ENCODE measurements around the gene ABCD1. TPM values are rescaled to one million over a fixed set of nuclear protein-coding genes. Genes with fewer than 3 reads are reported as not detected.

The ABCD1 gene
- polyA plus RNA-seq, 4 donors = 10.1 to 37.3 (median 20.4) TPM

- WGBS, 3 donors = 78 to 88% (median 87%) methylated on average over 19 to 27 of the region's 27 CpGs
- DNase-seq (no peak), FAIRE-seq (no peak)
Observed at GRCh38 chrX:153709726-153710674, 14.7 kb upstream of the ABCD1 start.

GRCh38 chrX:153714256-153714655 lies 10.4 kb upstream of the ABCD1 start:
- FAIRE-seq (no peak), DNase-seq (no peak)
- H3K4me1 ChIP-seq (ENCODE audit: control insufficient read depth in 3 of 3, insufficient read depth in 2 of 3, low read depth in 1 of 3, low read length in 2 of 3) = peaks cover 0 to under 1% (median 0%) of the 10 kb centered on the region in 3 donors
- H3K27me3 ChIP-seq (ENCODE audit: control insufficient read depth in 3 of 3, insufficient read depth in 3 of 3, low read length in 3 of 3) = no peaks in the 10 kb centered on the region
- no peaks in the 10 kb centered on the region for H3K9me3 ChIP-seq (ENCODE audit: control insufficient read depth in 2 of 2, insufficient read depth in 1 of 2, low read depth in 1 of 2, low read length in 1 of 2)
- WGBS, 3 donors = 81 to 89% (median 86%) methylated on average over 3 of the region's 3 CpGs
- H3K27ac ChIP-seq (ENCODE audit: low read depth in 1 of 3, low read length in 2 of 3) = no peak overlapping the region
- peaks cover 0 to 73% (median 3%) of the 10 kb centered on the region in 3 donors for H3K36me3 ChIP-seq (ENCODE audit: control insufficient read depth in 3 of 3, insufficient read depth in 2 of 3, low read depth in 1 of 3, low read length in 3 of 3)
- H3K4me3 ChIP-seq (ENCODE audit: low read depth in 1 of 3, low read length in 3 of 3) = no peak overlapping the region

More at GRCh38 chrX:153709726-153710674, 14.7 kb upstream of the ABCD1 start:
- H3K9me3 ChIP-seq (ENCODE audit: control insufficient read depth in 2 of 2, insufficient read depth in 1 of 2, low read depth in 1 of 2, low read length in 1 of 2) = no peaks in the 10 kb centered on the region
- no peak overlapping the region for H3K4me3 ChIP-seq (ENCODE audit: low read depth in 1 of 3, low read length in 3 of 3)
- H3K36me3 ChIP-seq (ENCODE audit: control insufficient read depth in 3 of 3, insufficient read depth in 2 of 3, low read depth in 1 of 3, low read length in 3 of 3) = peaks cover 0 to 79% (median 3%) of the 10 kb centered on the region in 3 donors
- H3K4me1 ChIP-seq (ENCODE audit: control insufficient read depth in 3 of 3, insufficient read depth in 2 of 3, low read depth in 1 of 3, low read length in 2 of 3) = peaks cover 0 to 10% (median 0%) of the 10 kb centered on the region in 3 donors
- no peak overlapping the region for H3K27ac ChIP-seq (ENCODE audit: low read depth in 1 of 3, low read length in 2 of 3)
- no peaks in the 10 kb centered on the region for H3K27me3 ChIP-seq (ENCODE audit: control insufficient read depth in 3 of 3, insufficient read depth in 3 of 3, low read length in 3 of 3)

GRCh38 chrX:153717445-153717844 lies 7.2 kb upstream of the ABCD1 start:
- Histone ChIP-seq H3K9me3 (ENCODE audit: control insufficient read depth in 2 of 2, insufficient read depth in 1 of 2, low read depth in 1 of 2, low read length in 1 of 2) (no peaks in the 10 kb centered on the region), H3K4me3 (ENCODE audit: low read depth in 1 of 3, low read length in 3 of 3) (no peak overlapping the region), H3K36me3 (ENCODE audit: control insufficient read depth in 3 of 3, insufficient read depth in 2 of 3, low read depth in 1 of 3, low read length in 3 of 3) (peaks cover 0 to 64% (median 3%) of the 10 kb centered on the region in 3 donors), H3K27ac (ENCODE audit: low read depth in 1 of 3, low read length in 2 of 3) (no peak overlapping the region), H3K4me1 (ENCODE audit: control insufficient read depth in 3 of 3, insufficient read depth in 2 of 3, low read depth in 1 of 3, low read length in 2 of 3) (peaks cover 0 to 5% (median 0%) of the 10 kb centered on the region in 3 donors), H3K27me3 (ENCODE audit: control insufficient read depth in 3 of 3, insufficient read depth in 3 of 3, low read length in 3 of 3) (no peaks in the 10 kb centered on the region)
- FAIRE-seq = no peak
- DNase-seq = no peak
- 89 to 93% (median 92%) methylated on average over 9 of the region's 9 CpGs for WGBS, 3 donors

- FAIRE-seq = no peak
- DNase-seq = no peak
- Histone ChIP-seq H3K4me1 (ENCODE audit: control insufficient read depth in 3 of 3, insufficient read depth in 2 of 3, low read depth in 1 of 3, low read length in 2 of 3) (peaks cover 0 to 12% (median 0%) of the 10 kb centered on the region in 3 donors), H3K4me3 (ENCODE audit: low read depth in 1 of 3, low read length in 3 of 3) (no peak overlapping the region), H3K27me3 (ENCODE audit: control insufficient read depth in 3 of 3, insufficient read depth in 3 of 3, low read length in 3 of 3) (no peaks in the 10 kb centered on the region), H3K9me3 (ENCODE audit: control insufficient read depth in 2 of 2, insufficient read depth in 1 of 2, low read depth in 1 of 2, low read length in 1 of 2) (no peaks in the 10 kb centered on the region), H3K36me3 (ENCODE audit: control insufficient read depth in 3 of 3, insufficient read depth in 2 of 3, low read depth in 1 of 3, low read length in 3 of 3) (peaks cover 0 to 60% (median 3%) of the 10 kb centered on the region in 3 donors), H3K27ac (ENCODE audit: low read depth in 1 of 3, low read length in 2 of 3) (no peak overlapping the region)
- 41 to 84% (median 61%) methylated on average over 2 of the region's 2 CpGs for WGBS, 3 donors
Observed at GRCh38 chrX:153719238-153719637, 5.4 kb upstream of the ABCD1 start.

- Histone ChIP-seq H3K4me1 (ENCODE audit: control insufficient read depth in 3 of 3, insufficient read depth in 2 of 3, low read depth in 1 of 3, low read length in 2 of 3) (peaks cover 0 to 12% (median 0%) of the 10 kb centered on the region in 3 donors), H3K4me3 (ENCODE audit: low read depth in 1 of 3, low read length in 3 of 3) (no peak overlapping the region), H3K9me3 (ENCODE audit: control insufficient read depth in 2 of 2, insufficient read depth in 1 of 2, low read depth in 1 of 2, low read length in 1 of 2) (no peaks in the 10 kb centered on the region), H3K27me3 (ENCODE audit: control insufficient read depth in 3 of 3, insufficient read depth in 3 of 3, low read length in 3 of 3) (no peaks in the 10 kb centered on the region), H3K27ac (ENCODE audit: low read depth in 1 of 3, low read length in 2 of 3) (no peak overlapping the region), H3K36me3 (ENCODE audit: control insufficient read depth in 3 of 3, insufficient read depth in 2 of 3, low read depth in 1 of 3, low read length in 3 of 3) (peaks cover 0 to 56% (median 2%) of the 10 kb centered on the region in 3 donors)
- DNase-seq (no peak), FAIRE-seq (no peak)
- 18 to 68% (median 39%) methylated on average over 2 of the region's 2 CpGs for WGBS, 3 donors
Observed at GRCh38 chrX:153719701-153720100, 5.0 kb upstream of the ABCD1 start.

GRCh38 chrX:153722704-153723350 lies 1.8 kb upstream of the ABCD1 start:
- Histone ChIP-seq H3K4me1 (ENCODE audit: control insufficient read depth in 3 of 3, insufficient read depth in 2 of 3, low read depth in 1 of 3, low read length in 2 of 3) (peaks cover 0 to 42% (median 4%) of the 10 kb centered on the region in 3 donors), H3K9me3 (ENCODE audit: control insufficient read depth in 2 of 2, insufficient read depth in 1 of 2, low read depth in 1 of 2, low read length in 1 of 2) (no peaks in the 10 kb centered on the region), H3K27me3 (ENCODE audit: control insufficient read depth in 3 of 3, insufficient read depth in 3 of 3, low read length in 3 of 3) (no peaks in the 10 kb centered on the region), H3K27ac (ENCODE audit: low read depth in 1 of 3, low read length in 2 of 3) (peak overlapping the region; percentile 91 to 93 (median 92)), H3K4me3 (ENCODE audit: low read depth in 1 of 3, low read length in 3 of 3) (peak overlapping the region; percentile 25 to 75 (median 65)), H3K36me3 (ENCODE audit: control insufficient read depth in 3 of 3, insufficient read depth in 2 of 3, low read depth in 1 of 3, low read length in 3 of 3) (peaks cover 0 to 36% (median 0%) of the 10 kb centered on the region in 3 donors)
- FAIRE-seq (no peak), DNase-seq (peak; percentile 36 to 49)
- WGBS, 3 donors = 17 to 53% (median 26%) methylated on average over 11 to 12 of the region's 12 CpGs

- Histone ChIP-seq H3K4me3 (ENCODE audit: low read depth in 1 of 3, low read length in 3 of 3) (peak overlapping the region; percentile 57 to 75 (median 65)), H3K27ac (ENCODE audit: low read depth in 1 of 3, low read length in 2 of 3) (peak overlapping the region; percentile 91 to 93 (median 92)), H3K4me1 (ENCODE audit: control insufficient read depth in 3 of 3, insufficient read depth in 2 of 3, low read depth in 1 of 3, low read length in 2 of 3) (peaks cover 0 to 44% (median 4%) of the 10 kb centered on the region in 3 donors), H3K27me3 (ENCODE audit: control insufficient read depth in 3 of 3, insufficient read depth in 3 of 3, low read length in 3 of 3) (no peaks in the 10 kb centered on the region), H3K36me3 (ENCODE audit: control insufficient read depth in 3 of 3, insufficient read depth in 2 of 3, low read depth in 1 of 3, low read length in 3 of 3) (peaks cover 0 to 33% (median 0%) of the 10 kb centered on the region in 3 donors), H3K9me3 (ENCODE audit: control insufficient read depth in 2 of 2, insufficient read depth in 1 of 2, low read depth in 1 of 2, low read length in 1 of 2) (no peaks in the 10 kb centered on the region)
- DNase-seq (peak; percentile 50 to 71), FAIRE-seq (no peak)
- 1 to 36% (median 7%) methylated on average over 41 to 78 of the region's 78 CpGs for WGBS, 3 donors
Observed at GRCh38 chrX:153723351-153724251, 1.1 kb upstream of the ABCD1 start.
